DOHH2 (cell line): ENCODE data around the gene HAPLN2.
"Not testable (repeated sequence)": the region's sequence is repeated elsewhere in the genome, so short reads cannot be mapped to it uniquely, and the experiment has no call there.

Experiments
- H3F3A ChIP-seq: fragments of 200-600 bp; sonication (generic), shearing (Covaris generic); 2 replicates; pipeline ENCODE4 v1.6.0; 2016; ENCODE audit warnings: antibody characterized with exemption, mild to moderate bottlenecking; ENCODE audit not compliant: control insufficient read depth, insufficient read depth
- H3K27ac ChIP-seq: fragments of 200-600 bp; sonication (generic); 2 replicates; pipeline ENCODE4 v1.5.1; 2014; ENCODE audit warnings: low read depth, mild to moderate bottlenecking, low read length, moderate library complexity
- H3K27me3 ChIP-seq: fragments of 200-600 bp; sonication (generic); 2 replicates; pipeline ENCODE4 v1.6.1; 2014; ENCODE audit warnings: mild to moderate bottlenecking, low read length, mixed read lengths; ENCODE audit not compliant: control insufficient read depth
- H3K36me3 ChIP-seq: fragments of 200-600 bp; sonication (generic); 2 replicates; pipeline ENCODE4 v1.6.1; 2014; ENCODE audit warnings: mild to moderate bottlenecking, low read length, moderate library complexity, mixed read lengths; ENCODE audit not compliant: control insufficient read depth
- H3K4me1 ChIP-seq: fragments of 200-600 bp; sonication (generic); 2 replicates; pipeline ENCODE4 v1.6.1; 2014; ENCODE audit warnings: mild to moderate bottlenecking, low read length, mixed read lengths; ENCODE audit not compliant: control insufficient read depth
- H3K4me2 ChIP-seq: fragments of 200-600 bp; sonication (generic); 2 replicates; pipeline ENCODE4 v1.6.0; 2014; ENCODE audit warnings: mild to moderate bottlenecking, low read length, moderate library complexity
- H3K4me3 ChIP-seq: fragments of 200-600 bp; sonication (generic); 2 replicates; pipeline ENCODE4 v1.5.1; 2014; ENCODE audit warnings: mild to moderate bottlenecking, low read length, mixed read lengths
- H3K79me2 ChIP-seq: fragments of 200-600 bp; sonication (generic); 2 replicates; pipeline ENCODE4 v1.6.1; 2014; ENCODE audit warnings: mild to moderate bottlenecking, low read length, mixed read lengths; ENCODE audit not compliant: control insufficient read depth
- H3K9me2 ChIP-seq: fragments of 200-600 bp; sonication (generic); replicated peaks from 2 replicates; pipeline ENCODE4 v1.6.1; 2014; ENCODE audit warnings: mild to moderate bottlenecking, low read length, mixed read lengths; ENCODE audit not compliant: control insufficient read depth
- H3K9me3 ChIP-seq: fragments of 200-600 bp; sonication (generic); 2 replicates; pipeline ENCODE4 v1.6.1; 2014; ENCODE audit warnings: antibody characterized with exemption, low read length, mixed read lengths; ENCODE audit not compliant: control insufficient read depth, insufficient read depth
- H4K20me1 ChIP-seq: fragments of 200-600 bp; sonication (generic); 2 replicates; pipeline ENCODE4 v1.6.0; 2014; ENCODE audit warnings: low read depth, mild to moderate bottlenecking, antibody characterized with exemption, low read length, moderate library complexity; ENCODE audit not compliant: control insufficient read depth, insufficient read depth
- EZH2phosphoT487 ChIP-seq: fragments of 200-600 bp; sonication (generic); IDR thresholded peaks from 2 replicates; pipeline ENCODE4 v1.6.1; 2017; ENCODE audit warnings: borderline replicate concordance, mild to moderate bottlenecking, antibody characterized with exemption, low read length, moderate library complexity, mixed read lengths
- TF ChIP-seq, protein P1 (sequence below): fragments of 200-600 bp; sonication (generic); IDR thresholded peaks from one replicate; pipeline ENCODE4 v1.5.1; 2014; ENCODE audit warnings: antibody characterized with exemption, mild to moderate bottlenecking, low read depth, low read length; ENCODE audit not compliant: poor library complexity, severe bottlenecking

HAPLN2 gene

DNA sequence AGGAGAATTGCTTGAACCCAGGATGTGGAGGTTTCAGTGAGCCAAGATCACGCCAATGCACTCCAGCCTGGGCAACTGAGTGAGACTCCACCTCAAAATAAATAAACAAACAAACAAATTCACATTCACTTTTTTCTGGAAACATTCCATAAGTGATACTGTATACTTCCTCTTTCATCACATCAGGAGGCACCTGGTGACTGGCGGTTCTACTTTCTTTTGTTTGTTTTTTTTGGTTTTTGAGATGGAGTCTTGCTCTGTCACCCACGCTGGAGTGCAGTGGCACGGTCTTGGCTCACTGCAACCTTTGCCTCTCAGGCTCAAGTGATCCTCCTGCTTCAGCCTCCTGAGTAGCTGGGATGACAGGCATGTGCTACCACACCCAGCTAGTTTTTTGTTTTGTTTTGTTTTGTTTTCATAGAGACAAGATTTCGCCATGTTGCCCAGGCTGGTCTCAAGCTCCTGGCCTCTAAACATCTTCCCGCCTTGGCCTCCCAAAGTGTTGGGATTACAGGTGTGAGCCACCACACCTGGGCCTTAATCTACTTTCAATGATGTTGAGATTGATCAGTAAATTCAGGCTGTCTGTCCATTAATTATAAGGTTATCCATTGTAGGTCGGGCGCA is 10.7 kb downstream of the HAPLN2 start:
- Histone ChIP-seq H3K27ac (no peak overlapping the region), H3F3A (peaks cover 14% of the 10 kb centered on the region), H3K4me3 (no peak overlapping the region), H3K79me2 (no peaks in the 10 kb centered on the region), H3K9me3 (no peaks in the 10 kb centered on the region), H3K9me2 (no peaks in the 10 kb centered on the region), H3K27me3 (peaks cover 22% of the 10 kb centered on the region), H3K4me1 (peaks cover 54% of the 10 kb centered on the region), H4K20me1 (no peaks in the 10 kb centered on the region), H3K4me2 (0 out of 2 replicates have a peak overlapping the region, but pooled peaks have one; percentile 10), H3K36me3 (no peaks in the 10 kb centered on the region)
- no peak for TF ChIP-seq EZH2phosphoT487
- TF ChIP-seq, protein P1, sequence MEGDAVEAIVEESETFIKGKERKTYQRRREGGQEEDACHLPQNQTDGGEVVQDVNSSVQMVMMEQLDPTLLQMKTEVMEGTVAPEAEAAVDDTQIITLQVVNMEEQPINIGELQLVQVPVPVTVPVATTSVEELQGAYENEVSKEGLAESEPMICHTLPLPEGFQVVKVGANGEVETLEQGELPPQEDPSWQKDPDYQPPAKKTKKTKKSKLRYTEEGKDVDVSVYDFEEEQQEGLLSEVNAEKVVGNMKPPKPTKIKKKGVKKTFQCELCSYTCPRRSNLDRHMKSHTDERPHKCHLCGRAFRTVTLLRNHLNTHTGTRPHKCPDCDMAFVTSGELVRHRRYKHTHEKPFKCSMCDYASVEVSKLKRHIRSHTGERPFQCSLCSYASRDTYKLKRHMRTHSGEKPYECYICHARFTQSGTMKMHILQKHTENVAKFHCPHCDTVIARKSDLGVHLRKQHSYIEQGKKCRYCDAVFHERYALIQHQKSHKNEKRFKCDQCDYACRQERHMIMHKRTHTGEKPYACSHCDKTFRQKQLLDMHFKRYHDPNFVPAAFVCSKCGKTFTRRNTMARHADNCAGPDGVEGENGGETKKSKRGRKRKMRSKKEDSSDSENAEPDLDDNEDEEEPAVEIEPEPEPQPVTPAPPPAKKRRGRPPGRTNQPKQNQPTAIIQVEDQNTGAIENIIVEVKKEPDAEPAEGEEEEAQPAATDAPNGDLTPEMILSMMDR = no peak

DNA sequence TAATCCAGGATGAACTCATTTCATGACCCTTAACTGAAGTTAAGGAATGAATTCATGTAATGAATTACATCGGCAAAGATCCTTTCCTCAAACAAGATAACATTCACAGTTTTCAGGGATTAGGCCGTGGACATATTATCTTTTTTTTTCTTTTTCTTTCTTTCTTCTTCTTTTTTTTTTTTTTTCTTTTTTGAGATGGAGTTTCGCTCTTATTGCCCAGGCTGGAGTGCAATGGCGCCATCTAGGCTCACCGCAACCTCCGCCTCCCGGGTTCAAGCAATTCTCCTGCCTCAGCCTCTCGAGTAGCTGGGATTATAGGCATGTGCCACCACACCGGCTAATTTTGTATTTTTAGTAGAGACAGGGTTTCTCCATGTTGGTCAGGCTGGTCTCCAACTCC is 11.9 kb downstream of the HAPLN2 start:
- H3K27me3 ChIP-seq = peaks cover 16% of the 10 kb centered on the region

DNA sequence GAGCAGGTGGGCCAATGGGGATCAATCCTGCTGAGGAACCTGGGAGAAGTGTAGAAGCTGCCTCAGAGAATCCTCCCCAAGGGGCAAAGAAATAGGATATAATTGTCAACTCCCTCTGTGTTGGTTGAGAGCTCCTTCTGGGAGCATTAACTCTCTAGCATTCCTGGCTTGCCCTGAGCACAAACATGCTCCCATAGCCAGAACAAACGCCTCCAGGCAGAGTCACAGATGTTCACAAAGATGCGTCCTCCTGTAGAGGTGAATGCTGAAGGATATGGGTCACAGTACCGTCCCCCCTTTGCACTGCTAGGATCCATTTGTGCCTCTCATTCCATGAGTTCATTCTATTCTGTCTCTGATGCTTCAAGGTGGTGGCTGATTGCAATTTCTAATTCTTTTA is 13.1 kb downstream of the HAPLN2 start:
- no peaks in the 10 kb centered on the region for H4K20me1 ChIP-seq
- H3F3A ChIP-seq = peaks cover 6% of the 10 kb centered on the region; the same call in 1 of the 2 replicates
- TF ChIP-seq, protein P1 = no peak
- no peak for TF ChIP-seq EZH2phosphoT487
- no peak overlapping the region for H3K27ac ChIP-seq
- no peak overlapping the region for H3K4me2 ChIP-seq
- peaks cover 30% of the 10 kb centered on the region for H3K4me1 ChIP-seq
- no peaks in the 10 kb centered on the region for H3K36me3 ChIP-seq
- H3K9me2 ChIP-seq = no peaks in the 10 kb centered on the region
- no peak overlapping the region for H3K4me3 ChIP-seq
- H3K79me2 ChIP-seq = no peaks in the 10 kb centered on the region
- no peaks in the 10 kb centered on the region for H3K9me3 ChIP-seq
- peaks cover 20% of the 10 kb centered on the region for H3K27me3 ChIP-seq

More for the DNA sequence above, 11.9 kb downstream of the HAPLN2 start:
- Histone ChIP-seq H3K4me1 (peaks cover 42% of the 10 kb centered on the region), H3F3A (peaks cover 14% of the 10 kb centered on the region)
- not testable (repeated sequence) for H4K20me1 ChIP-seq, H3K4me2 ChIP-seq, H3K79me2 ChIP-seq, H3K4me3 ChIP-seq, H3K9me2 ChIP-seq, H3K9me3 ChIP-seq, H3K27ac ChIP-seq, H3K36me3 ChIP-seq

DNA sequence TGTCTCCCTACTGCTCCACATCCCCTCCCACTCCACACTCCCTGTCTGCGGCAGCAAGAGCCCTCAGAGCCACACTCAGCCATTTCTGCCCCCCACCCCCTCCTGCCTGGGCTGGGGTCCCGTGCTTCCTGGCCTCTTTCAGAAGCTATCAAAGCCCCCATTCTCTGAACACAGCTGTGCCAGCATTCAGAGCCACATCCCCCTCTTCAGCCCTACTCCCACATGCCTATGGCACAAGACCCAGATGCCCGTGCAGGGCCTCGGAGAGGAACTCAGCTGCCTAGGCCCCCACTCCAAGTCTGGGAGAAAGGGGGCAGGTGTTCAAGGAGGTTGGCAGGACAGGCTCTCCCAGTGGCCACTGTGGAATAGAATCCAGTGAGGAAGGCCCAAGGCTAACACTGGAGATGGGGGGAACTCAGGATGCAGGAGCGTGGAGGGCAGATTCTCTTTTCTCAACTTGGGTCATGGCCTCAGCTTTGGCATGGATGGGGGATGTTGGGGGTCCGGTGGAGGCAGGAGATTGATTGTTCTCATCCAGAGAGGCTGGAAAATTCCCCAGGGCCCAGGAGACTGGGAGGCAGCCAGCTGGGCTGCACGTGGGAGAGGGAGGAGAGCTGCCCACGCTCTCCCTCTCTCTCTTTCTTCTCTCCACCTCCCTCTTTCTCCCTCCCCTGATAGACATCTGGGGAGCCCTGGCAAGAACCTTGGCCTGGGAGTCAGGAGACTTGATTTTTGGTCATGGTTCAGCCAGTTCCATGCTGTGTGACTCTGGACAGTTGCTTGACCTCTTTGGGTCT is 19.2 kb downstream of the HAPLN2 start:
- peaks cover 1% of the 10 kb centered on the region for H3K4me1 ChIP-seq
- H3K27ac ChIP-seq = no peak overlapping the region
- TF ChIP-seq EZH2phosphoT487 = no peak
- TF ChIP-seq, protein P1 = no peak
- H3K4me3 ChIP-seq = no peak overlapping the region
- H3F3A ChIP-seq = no peaks in the 10 kb centered on the region
- no peaks in the 10 kb centered on the region for H3K79me2 ChIP-seq
- H3K9me2 ChIP-seq = no peaks in the 10 kb centered on the region
- H3K9me3 ChIP-seq = no peaks in the 10 kb centered on the region
- H3K27me3 ChIP-seq = peaks cover 68% of the 10 kb centered on the region
- no peaks in the 10 kb centered on the region for H4K20me1 ChIP-seq
- no peak overlapping the region for H3K4me2 ChIP-seq
- H3K36me3 ChIP-seq = no peaks in the 10 kb centered on the region
